Endothelial cell (in vitro differentiated cells): Measurements from ENCODE around the gene UBE2G2. TPM values are rescaled to one million over a fixed set of nuclear protein-coding genes. Genes with fewer than 3 reads are reported as not detected.
A peak's percentile ranks its signal among the peaks of the same experiment; 100 is the strongest.

Experiments
- DNase-seq: peaks from one replicate; pipeline ENCODE4 v3.0.0; 2021; ENCODE audit warnings: low spot score
- H3K27ac Mint-ChIP-seq: one replicate; pipeline ENCODE4 v1.8.0; 2021; ENCODE audit warnings: mixed read lengths, inconsistent platforms; ENCODE audit not compliant: unreplicated experiment
- H3K27me3 Mint-ChIP-seq: one replicate; pipeline ENCODE4 v1.8.0; 2021; ENCODE audit warnings: mild to moderate bottlenecking, moderate library complexity, mixed read lengths, inconsistent platforms; ENCODE audit not compliant: unreplicated experiment
- H3K36me3 Mint-ChIP-seq: one replicate; pipeline ENCODE4 v1.8.0; 2021; ENCODE audit warnings: mild to moderate bottlenecking, low read depth, mixed read lengths, inconsistent platforms; ENCODE audit not compliant: unreplicated experiment
- H3K4me1 Mint-ChIP-seq: one replicate; pipeline ENCODE4 v1.8.0; 2021; ENCODE audit warnings: mild to moderate bottlenecking, mixed read lengths, inconsistent platforms; ENCODE audit not compliant: unreplicated experiment
- H3K4me3 Mint-ChIP-seq: one replicate; pipeline ENCODE4 v1.8.0; 2021; ENCODE audit warnings: mild to moderate bottlenecking, mixed read lengths, inconsistent platforms; ENCODE audit not compliant: unreplicated experiment
- H3K9me3 Mint-ChIP-seq: one replicate; pipeline ENCODE4 v1.8.0; 2021; ENCODE audit warnings: mixed read lengths, inconsistent platforms; ENCODE audit not compliant: unreplicated experiment
- total RNA-seq: library from RNA; stranded (reverse); fragmentation: NEBNext Ultra II Directional; extraction: Animal tissue kit (Norgen Biotek cat#: 25700); gene quantifications from one replicate; pipeline ENCODE4 v1.2.1, GENCODE V29; 2021; ENCODE audit not compliant: unreplicated experiment
- TF ChIP-seq, protein P1 (sequence below): fragments of 200-600 bp; sonication (generic); IDR thresholded peaks from one replicate; pipeline ENCODE4 v1.5.0; 2021; ENCODE audit warnings: antibody characterized with exemption; ENCODE audit not compliant: unreplicated experiment

Gene UBE2G2
- total RNA-seq, 1 donor from 2014 or later = 49.6 TPM

DNA sequence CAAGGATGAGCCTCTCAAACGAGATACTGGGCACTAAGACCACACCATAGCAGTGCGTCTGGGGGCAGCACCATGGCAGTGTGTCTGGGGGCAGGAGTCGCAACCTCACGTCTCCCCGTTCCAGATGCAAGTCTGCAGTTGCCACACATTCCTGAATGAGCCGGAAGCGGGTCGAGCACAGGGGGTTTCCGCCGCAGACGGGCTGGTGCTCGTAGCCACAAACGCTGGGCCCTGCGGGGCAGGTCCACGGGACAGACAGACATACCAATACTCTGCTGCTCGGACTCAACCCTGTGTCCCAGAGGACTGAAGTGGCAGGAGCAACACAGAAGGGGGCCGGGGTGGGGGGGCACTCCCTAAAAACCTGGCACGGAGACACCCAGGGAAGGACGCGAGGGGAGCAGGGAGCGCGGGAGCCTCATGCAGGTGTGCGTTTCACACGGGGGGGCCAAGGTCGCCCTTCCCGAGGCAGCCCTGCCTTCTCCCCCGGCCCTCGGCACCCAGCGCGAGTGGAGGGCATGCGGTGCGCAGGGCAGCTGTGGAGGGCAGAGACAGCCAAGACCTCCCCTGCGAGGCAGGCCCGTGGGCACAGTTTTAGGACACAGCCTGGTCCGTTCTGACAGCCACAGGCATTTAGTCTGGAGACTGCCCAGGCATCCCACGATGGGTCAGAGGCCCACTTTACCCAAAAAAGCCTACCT lies 47.4 kb upstream of the UBE2G2 start:
- TF ChIP-seq, protein P1, sequence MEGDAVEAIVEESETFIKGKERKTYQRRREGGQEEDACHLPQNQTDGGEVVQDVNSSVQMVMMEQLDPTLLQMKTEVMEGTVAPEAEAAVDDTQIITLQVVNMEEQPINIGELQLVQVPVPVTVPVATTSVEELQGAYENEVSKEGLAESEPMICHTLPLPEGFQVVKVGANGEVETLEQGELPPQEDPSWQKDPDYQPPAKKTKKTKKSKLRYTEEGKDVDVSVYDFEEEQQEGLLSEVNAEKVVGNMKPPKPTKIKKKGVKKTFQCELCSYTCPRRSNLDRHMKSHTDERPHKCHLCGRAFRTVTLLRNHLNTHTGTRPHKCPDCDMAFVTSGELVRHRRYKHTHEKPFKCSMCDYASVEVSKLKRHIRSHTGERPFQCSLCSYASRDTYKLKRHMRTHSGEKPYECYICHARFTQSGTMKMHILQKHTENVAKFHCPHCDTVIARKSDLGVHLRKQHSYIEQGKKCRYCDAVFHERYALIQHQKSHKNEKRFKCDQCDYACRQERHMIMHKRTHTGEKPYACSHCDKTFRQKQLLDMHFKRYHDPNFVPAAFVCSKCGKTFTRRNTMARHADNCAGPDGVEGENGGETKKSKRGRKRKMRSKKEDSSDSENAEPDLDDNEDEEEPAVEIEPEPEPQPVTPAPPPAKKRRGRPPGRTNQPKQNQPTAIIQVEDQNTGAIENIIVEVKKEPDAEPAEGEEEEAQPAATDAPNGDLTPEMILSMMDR = no peak
- no peak overlapping the region for H3K27ac Mint-ChIP-seq
- peaks cover 7% of the 10 kb centered on the region for H3K4me1 Mint-ChIP-seq
- peaks cover 9% of the 10 kb centered on the region for H3K27me3 Mint-ChIP-seq
- H3K4me3 Mint-ChIP-seq = no peak overlapping the region
- peaks cover 28% of the 10 kb centered on the region for H3K36me3 Mint-ChIP-seq
- no peaks in the 10 kb centered on the region for H3K9me3 Mint-ChIP-seq
- DNase-seq = no peak

DNA sequence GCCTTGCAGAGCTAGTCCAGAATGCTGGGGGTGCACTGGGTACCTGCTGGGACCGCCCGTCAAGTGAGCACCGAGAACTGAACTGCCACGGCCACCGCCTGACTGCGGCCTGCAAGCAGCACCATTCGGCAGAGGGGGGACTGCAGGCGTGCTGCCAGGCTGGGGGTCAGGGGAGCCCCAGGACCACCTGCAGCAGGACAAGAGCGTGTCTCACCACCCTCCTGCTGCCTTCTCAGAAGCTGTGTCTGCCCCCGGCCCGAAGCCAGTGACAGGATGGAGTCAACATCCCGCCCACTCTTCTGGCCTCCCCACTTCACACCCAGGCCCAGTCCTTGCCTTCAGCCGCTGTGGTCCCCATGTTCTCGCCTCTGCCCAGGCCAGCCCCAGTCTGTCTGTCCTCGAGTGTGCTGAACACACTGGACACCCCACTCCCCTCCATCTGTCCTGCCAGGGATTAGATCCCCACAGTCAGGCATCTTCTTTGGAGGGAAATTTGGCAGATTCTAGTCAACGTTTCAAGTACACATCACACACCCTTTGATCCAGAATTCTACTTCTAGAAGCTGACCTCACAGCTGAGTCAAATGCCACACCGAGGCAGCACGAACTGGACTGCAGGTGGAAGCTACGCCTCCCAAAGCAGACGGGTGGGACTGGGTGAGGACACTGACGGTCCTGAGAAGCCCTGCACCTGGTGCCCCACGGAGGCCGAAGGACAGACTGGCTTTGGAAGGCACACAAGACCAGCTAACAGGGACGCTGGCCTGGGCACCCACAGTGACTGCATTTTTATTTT lies 45.8 kb upstream of the UBE2G2 start:
- TF ChIP-seq, protein P1 = no peak
- peaks cover 7% of the 10 kb centered on the region for H3K4me1 Mint-ChIP-seq
- H3K27ac Mint-ChIP-seq = no peak overlapping the region
- no peak for DNase-seq
- H3K27me3 Mint-ChIP-seq = peaks cover 9% of the 10 kb centered on the region
- peaks cover 19% of the 10 kb centered on the region for H3K36me3 Mint-ChIP-seq
- H3K9me3 Mint-ChIP-seq = no peaks in the 10 kb centered on the region
- H3K4me3 Mint-ChIP-seq = no peak overlapping the region

DNA sequence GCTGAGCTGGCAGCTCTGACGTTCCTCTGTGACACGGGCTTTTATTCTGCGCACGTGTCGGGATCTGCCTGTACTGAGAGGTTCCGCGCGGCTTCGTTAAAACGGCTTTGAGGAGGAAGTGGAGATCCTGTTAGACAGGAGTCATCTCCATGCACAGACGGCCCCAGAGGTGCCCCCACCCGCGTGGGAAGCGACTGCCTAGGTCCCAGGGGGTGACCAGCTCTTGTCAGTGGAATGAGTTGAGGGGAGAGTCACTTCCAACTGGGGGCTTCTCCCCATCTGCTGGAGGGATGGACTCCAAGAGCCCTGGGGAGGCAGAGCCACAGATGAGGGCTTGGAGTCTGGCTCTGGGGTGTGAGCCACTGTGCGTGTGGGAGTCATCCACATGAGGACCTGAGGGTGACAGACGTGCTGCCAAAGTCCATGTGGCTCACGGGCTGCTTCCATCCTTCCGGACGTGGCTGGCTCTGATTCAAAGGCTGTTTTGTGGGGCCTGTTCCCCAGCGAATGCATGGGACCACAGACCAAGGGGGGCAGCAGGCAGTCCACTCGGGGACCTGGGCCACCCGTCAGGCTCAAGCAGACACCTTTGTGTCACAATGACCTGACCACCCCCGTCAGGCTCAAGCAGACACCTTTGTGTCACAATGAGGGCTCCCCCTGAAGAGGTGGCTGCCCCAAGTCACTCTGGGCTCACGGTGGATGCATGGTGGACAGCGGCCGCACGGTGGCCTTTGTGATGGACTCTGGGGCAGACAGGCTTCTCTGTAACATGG lies 45.1 kb upstream of the UBE2G2 start:
- H3K4me3 Mint-ChIP-seq = no peak overlapping the region
- TF ChIP-seq, protein P1 = no peak
- no peak overlapping the region for H3K27ac Mint-ChIP-seq
- peaks cover 7% of the 10 kb centered on the region for H3K4me1 Mint-ChIP-seq
- H3K9me3 Mint-ChIP-seq = no peaks in the 10 kb centered on the region
- no peak for DNase-seq
- peaks cover 12% of the 10 kb centered on the region for H3K36me3 Mint-ChIP-seq
- peaks cover 12% of the 10 kb centered on the region for H3K27me3 Mint-ChIP-seq

DNA sequence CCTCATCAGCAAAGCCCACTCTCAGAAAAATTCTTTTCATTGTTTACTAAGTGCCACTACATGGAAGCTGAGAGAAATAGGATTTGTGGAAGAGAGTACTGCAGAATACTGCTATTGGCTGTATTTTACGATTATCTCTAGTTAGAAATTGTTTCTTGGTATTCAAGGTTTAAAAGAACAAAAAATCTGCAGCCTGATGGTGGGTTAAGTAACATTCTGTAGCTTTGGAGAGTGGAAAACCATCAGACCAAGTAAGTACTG lies 44.5 kb upstream of the UBE2G2 start:
- H3K36me3 Mint-ChIP-seq = peaks cover 12% of the 10 kb centered on the region
- DNase-seq = no peak
- H3K9me3 Mint-ChIP-seq = no peaks in the 10 kb centered on the region
- peaks cover 12% of the 10 kb centered on the region for H3K27me3 Mint-ChIP-seq
- H3K4me3 Mint-ChIP-seq = no peak overlapping the region
- H3K4me1 Mint-ChIP-seq = peaks cover 7% of the 10 kb centered on the region
- TF ChIP-seq, protein P1 = no peak
- peak overlapping the region; percentile 67 for H3K27ac Mint-ChIP-seq
